ENCODE data around the gene SBK1. TPM values are rescaled to one million over a fixed set of nuclear protein-coding genes. Genes with fewer than 3 reads are reported as not detected.
A peak's percentile ranks its signal among the peaks of the same experiment; 100 is the strongest.

The SBK1 gene
- total RNA-seq, 2 donors from 2014 or later: 0.81 to 0.92 TPM

GRCh38 chr16:28257256-28257655, 35.1 kb upstream of the SBK1 start:
- ATAC-seq (ENCODE audit: insufficient number of reproducible peaks, low FRiP score, low read depth): no peak
- Histone ChIP-seq H3K4me3 (no peak overlapping the region), H3K27ac (no peak overlapping the region), H3K9me3 (no peaks in the 10 kb centered on the region), H3K27me3 (replicated peaks; ENCODE audit: insufficient read depth) (no peaks in the 10 kb centered on the region), H3K4me1 (ENCODE audit: control insufficient read depth in 1 of 2, low read depth in 2 of 2) (peaks cover 0 to 14% of the 10 kb centered on the region in 2 donors), H3K36me3 (no peaks in the 10 kb centered on the region)
- no peak for DNase-seq (ENCODE audit: low spot score)
- TF ChIP-seq, protein P1, sequence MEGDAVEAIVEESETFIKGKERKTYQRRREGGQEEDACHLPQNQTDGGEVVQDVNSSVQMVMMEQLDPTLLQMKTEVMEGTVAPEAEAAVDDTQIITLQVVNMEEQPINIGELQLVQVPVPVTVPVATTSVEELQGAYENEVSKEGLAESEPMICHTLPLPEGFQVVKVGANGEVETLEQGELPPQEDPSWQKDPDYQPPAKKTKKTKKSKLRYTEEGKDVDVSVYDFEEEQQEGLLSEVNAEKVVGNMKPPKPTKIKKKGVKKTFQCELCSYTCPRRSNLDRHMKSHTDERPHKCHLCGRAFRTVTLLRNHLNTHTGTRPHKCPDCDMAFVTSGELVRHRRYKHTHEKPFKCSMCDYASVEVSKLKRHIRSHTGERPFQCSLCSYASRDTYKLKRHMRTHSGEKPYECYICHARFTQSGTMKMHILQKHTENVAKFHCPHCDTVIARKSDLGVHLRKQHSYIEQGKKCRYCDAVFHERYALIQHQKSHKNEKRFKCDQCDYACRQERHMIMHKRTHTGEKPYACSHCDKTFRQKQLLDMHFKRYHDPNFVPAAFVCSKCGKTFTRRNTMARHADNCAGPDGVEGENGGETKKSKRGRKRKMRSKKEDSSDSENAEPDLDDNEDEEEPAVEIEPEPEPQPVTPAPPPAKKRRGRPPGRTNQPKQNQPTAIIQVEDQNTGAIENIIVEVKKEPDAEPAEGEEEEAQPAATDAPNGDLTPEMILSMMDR (IDR thresholded peaks at IDR 0.05): no peak

- Histone ChIP-seq H3K4me1 (ENCODE audit: control insufficient read depth in 1 of 2, low read depth in 2 of 2) (peaks cover 0 to 14% of the 10 kb centered on the region in 2 donors), H3K36me3 (no peaks in the 10 kb centered on the region), H3K9me3 (no peaks in the 10 kb centered on the region), H3K27me3 (replicated peaks; ENCODE audit: insufficient read depth) (no peaks in the 10 kb centered on the region), H3K27ac (no peak overlapping the region), H3K4me3 (peak overlapping the region; percentile 60)
- TF ChIP-seq, protein P1 (IDR thresholded peaks at IDR 0.05): no peak
- ATAC-seq (ENCODE audit: insufficient number of reproducible peaks, low FRiP score, low read depth) (no peak), DNase-seq (ENCODE audit: low spot score) (no peak)
These were observed 33.8 kb upstream of the SBK1 start for GRCh38 chr16:28258567-28258966.

DNA sequence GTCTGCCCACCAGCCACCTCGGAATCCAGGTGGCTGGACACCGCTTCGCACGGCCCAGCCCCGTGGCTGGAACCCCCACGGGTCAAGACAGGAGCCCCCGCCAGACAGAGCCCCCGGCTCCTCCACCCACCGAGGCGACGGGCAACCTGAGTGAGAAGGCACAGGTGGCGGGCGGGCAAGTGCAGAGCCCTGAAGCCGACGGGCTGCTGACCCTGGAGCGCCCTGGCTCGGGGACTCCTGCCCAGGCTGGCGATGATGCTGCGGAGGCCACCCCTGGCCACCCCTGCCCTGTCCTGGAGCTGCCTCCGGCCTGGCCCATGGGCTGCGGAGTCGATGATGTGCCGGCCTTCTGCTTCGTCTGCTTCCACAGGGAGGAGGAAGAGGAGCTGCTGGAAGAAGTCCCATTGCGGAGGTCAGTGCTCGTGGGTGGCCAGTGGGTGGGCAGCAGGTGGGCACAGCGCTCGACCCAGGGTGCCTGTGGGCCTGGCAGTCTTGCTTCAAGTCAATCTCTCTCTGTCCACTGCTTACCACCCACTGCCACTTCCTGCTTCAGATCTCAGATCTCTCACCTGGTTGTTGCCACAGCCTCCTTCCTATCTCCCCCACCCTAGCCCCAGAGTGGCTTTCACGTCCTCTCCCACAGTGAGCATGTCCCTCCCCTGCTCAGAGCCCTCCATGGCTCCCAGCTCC, 33.1 kb upstream of the SBK1 start:
- TF ChIP-seq, protein P1 (IDR thresholded peaks at IDR 0.05): no peak
- peaks cover 0 to 14% of the 10 kb centered on the region in 2 donors for H3K4me1 ChIP-seq (ENCODE audit: control insufficient read depth in 1 of 2, low read depth in 2 of 2)
- no peaks in the 10 kb centered on the region for H3K9me3 ChIP-seq
- H3K27ac ChIP-seq: no peak overlapping the region
- H3K27me3 ChIP-seq (replicated peaks; ENCODE audit: insufficient read depth): no peaks in the 10 kb centered on the region
- ATAC-seq (ENCODE audit: insufficient number of reproducible peaks, low FRiP score, low read depth) (no peak), DNase-seq (ENCODE audit: low spot score) (no peak)
- H3K36me3 ChIP-seq: no peaks in the 10 kb centered on the region
- peak overlapping the region; percentile 60 for H3K4me3 ChIP-seq

GRCh38 chr16:28259781-28260150, 32.6 kb upstream of the SBK1 start:
- H3K4me3 ChIP-seq: no peak overlapping the region
- DNase-seq (ENCODE audit: low spot score) (no peak), ATAC-seq (ENCODE audit: insufficient number of reproducible peaks, low FRiP score, low read depth) (no peak)
- no peak overlapping the region for H3K27ac ChIP-seq
- no peaks in the 10 kb centered on the region for H3K36me3 ChIP-seq
- peaks cover 0 to 14% of the 10 kb centered on the region in 2 donors for H3K4me1 ChIP-seq (ENCODE audit: control insufficient read depth in 1 of 2, low read depth in 2 of 2)
- H3K9me3 ChIP-seq: no peaks in the 10 kb centered on the region
- no peaks in the 10 kb centered on the region for H3K27me3 ChIP-seq (replicated peaks; ENCODE audit: insufficient read depth)
- TF ChIP-seq, protein P1 (IDR thresholded peaks at IDR 0.05): no peak

GRCh38 chr16:28260193-28260592, 32.1 kb upstream of the SBK1 start:
- Histone ChIP-seq H3K27me3 (replicated peaks; ENCODE audit: insufficient read depth) (no peaks in the 10 kb centered on the region), H3K9me3 (no peaks in the 10 kb centered on the region), H3K4me1 (ENCODE audit: control insufficient read depth in 1 of 2, low read depth in 2 of 2) (peaks cover 0 to 14% of the 10 kb centered on the region in 2 donors), H3K27ac (no peak overlapping the region), H3K36me3 (no peaks in the 10 kb centered on the region), H3K4me3 (no peak overlapping the region)
- ATAC-seq (ENCODE audit: insufficient number of reproducible peaks, low FRiP score, low read depth): no peak
- TF ChIP-seq, protein P1 (IDR thresholded peaks at IDR 0.05): no peak
- DNase-seq (ENCODE audit: low spot score): no peak
